ENCODE data around the gene CADPS.

DNA sequence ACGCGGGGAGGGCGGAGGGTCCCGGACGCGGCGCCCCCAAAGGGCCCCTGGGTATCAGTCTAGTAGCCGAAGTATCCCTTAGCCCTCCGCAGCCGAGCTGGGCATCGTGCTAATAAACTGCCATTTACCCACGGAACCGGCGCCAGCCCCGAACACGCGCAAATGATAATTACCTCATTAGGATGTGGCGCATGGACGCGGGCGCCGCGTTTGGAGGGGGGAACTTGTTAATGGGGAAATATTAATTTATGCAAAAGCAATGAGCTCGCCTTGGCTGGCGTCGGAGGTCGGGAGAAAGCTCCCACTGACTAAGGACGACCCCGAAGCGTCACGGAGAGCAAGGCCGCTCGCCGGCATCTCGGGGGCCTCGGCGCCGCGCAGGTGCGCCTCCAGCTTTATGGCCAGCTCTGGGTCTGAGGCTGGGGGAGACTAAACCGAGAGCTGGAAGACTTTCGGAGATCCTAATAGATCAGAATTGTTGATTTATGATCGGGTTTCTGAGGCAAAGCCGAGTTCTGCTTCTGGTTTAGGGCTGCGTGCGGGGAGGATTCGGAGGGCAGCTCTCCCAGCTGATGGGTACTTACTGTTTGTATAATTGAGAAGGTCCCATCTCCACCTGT, 501.4 kb downstream of the CADPS start:
- TF ChIP-seq, protein P1, sequence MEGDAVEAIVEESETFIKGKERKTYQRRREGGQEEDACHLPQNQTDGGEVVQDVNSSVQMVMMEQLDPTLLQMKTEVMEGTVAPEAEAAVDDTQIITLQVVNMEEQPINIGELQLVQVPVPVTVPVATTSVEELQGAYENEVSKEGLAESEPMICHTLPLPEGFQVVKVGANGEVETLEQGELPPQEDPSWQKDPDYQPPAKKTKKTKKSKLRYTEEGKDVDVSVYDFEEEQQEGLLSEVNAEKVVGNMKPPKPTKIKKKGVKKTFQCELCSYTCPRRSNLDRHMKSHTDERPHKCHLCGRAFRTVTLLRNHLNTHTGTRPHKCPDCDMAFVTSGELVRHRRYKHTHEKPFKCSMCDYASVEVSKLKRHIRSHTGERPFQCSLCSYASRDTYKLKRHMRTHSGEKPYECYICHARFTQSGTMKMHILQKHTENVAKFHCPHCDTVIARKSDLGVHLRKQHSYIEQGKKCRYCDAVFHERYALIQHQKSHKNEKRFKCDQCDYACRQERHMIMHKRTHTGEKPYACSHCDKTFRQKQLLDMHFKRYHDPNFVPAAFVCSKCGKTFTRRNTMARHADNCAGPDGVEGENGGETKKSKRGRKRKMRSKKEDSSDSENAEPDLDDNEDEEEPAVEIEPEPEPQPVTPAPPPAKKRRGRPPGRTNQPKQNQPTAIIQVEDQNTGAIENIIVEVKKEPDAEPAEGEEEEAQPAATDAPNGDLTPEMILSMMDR (IDR thresholded peaks at IDR 0.05): no peak
- TF ChIP-seq, protein P2, sequence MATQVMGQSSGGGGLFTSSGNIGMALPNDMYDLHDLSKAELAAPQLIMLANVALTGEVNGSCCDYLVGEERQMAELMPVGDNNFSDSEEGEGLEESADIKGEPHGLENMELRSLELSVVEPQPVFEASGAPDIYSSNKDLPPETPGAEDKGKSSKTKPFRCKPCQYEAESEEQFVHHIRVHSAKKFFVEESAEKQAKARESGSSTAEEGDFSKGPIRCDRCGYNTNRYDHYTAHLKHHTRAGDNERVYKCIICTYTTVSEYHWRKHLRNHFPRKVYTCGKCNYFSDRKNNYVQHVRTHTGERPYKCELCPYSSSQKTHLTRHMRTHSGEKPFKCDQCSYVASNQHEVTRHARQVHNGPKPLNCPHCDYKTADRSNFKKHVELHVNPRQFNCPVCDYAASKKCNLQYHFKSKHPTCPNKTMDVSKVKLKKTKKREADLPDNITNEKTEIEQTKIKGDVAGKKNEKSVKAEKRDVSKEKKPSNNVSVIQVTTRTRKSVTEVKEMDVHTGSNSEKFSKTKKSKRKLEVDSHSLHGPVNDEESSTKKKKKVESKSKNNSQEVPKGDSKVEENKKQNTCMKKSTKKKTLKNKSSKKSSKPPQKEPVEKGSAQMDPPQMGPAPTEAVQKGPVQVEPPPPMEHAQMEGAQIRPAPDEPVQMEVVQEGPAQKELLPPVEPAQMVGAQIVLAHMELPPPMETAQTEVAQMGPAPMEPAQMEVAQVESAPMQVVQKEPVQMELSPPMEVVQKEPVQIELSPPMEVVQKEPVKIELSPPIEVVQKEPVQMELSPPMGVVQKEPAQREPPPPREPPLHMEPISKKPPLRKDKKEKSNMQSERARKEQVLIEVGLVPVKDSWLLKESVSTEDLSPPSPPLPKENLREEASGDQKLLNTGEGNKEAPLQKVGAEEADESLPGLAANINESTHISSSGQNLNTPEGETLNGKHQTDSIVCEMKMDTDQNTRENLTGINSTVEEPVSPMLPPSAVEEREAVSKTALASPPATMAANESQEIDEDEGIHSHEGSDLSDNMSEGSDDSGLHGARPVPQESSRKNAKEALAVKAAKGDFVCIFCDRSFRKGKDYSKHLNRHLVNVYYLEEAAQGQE (IDR thresholded peaks at IDR 0.05; ENCODE audit: insufficient read depth in 1 of 2, low read depth in 2 of 2, low read length in 1 of 2): no peak
